ENCODE results near the gene ZNF837.

DNA sequence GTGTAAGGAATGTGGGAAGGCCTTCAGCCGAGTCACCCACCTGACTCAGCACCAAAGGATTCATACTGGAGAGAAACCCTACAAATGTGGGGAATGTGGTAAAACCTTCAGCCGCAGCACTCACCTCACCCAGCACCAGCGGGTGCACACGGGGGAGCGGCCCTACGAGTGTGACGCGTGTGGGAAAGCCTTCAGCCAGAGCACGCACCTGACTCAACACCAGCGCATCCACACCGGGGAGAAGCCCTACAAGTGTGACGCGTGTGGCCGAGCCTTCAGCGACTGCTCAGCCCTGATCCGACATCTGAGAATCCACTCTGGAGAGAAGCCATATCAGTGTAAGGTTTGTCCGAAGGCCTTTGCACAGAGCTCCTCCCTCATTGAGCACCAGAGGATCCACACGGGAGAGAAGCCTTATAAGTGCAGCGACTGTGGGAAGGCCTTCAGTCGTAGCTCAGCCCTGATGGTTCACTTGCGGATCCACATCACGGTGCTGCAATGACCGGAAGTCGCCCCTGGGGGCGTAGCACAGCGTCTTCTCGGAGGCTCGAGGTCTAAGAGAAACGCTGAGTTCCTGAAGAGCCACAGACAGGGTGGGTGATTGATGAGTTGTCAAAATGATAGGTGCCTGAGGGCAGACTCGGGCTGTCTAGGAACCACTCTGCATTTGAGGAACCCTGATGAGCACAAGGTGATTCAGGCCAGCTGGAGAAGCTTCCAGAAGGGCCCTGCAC, 41.8 kb downstream of the ZNF837 start:
- TF ChIP-seq, protein P1, sequence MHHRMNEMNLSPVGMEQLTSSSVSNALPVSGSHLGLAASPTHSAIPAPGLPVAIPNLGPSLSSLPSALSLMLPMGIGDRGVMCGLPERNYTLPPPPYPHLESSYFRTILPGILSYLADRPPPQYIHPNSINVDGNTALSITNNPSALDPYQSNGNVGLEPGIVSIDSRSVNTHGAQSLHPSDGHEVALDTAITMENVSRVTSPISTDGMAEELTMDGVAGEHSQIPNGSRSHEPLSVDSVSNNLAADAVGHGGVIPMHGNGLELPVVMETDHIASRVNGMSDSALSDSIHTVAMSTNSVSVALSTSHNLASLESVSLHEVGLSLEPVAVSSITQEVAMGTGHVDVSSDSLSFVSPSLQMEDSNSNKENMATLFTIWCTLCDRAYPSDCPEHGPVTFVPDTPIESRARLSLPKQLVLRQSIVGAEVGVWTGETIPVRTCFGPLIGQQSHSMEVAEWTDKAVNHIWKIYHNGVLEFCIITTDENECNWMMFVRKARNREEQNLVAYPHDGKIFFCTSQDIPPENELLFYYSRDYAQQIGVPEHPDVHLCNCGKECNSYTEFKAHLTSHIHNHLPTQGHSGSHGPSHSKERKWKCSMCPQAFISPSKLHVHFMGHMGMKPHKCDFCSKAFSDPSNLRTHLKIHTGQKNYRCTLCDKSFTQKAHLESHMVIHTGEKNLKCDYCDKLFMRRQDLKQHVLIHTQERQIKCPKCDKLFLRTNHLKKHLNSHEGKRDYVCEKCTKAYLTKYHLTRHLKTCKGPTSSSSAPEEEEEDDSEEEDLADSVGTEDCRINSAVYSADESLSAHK (tag by site-specific recombination; IDR thresholded peaks at IDR 0.05): no peak
- TF ChIP-seq, protein P2, sequence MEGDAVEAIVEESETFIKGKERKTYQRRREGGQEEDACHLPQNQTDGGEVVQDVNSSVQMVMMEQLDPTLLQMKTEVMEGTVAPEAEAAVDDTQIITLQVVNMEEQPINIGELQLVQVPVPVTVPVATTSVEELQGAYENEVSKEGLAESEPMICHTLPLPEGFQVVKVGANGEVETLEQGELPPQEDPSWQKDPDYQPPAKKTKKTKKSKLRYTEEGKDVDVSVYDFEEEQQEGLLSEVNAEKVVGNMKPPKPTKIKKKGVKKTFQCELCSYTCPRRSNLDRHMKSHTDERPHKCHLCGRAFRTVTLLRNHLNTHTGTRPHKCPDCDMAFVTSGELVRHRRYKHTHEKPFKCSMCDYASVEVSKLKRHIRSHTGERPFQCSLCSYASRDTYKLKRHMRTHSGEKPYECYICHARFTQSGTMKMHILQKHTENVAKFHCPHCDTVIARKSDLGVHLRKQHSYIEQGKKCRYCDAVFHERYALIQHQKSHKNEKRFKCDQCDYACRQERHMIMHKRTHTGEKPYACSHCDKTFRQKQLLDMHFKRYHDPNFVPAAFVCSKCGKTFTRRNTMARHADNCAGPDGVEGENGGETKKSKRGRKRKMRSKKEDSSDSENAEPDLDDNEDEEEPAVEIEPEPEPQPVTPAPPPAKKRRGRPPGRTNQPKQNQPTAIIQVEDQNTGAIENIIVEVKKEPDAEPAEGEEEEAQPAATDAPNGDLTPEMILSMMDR (tag by site-specific recombination; IDR thresholded peaks at IDR 0.05): no peak
- TF ChIP-seq ZNF571 (tag by site-specific recombination; IDR thresholded peaks at IDR 0.05): no peak
- TF ChIP-seq ZNF274 (IDR thresholded peaks at IDR 0.05; ENCODE audit: low read length): no peak
- no peak for TF ChIP-seq ZNF274 (tag by site-specific recombination; IDR thresholded peaks at IDR 0.05; ENCODE audit: borderline replicate concordance)
- no peak for TF ChIP-seq ZNF629 (tag by site-specific recombination; IDR thresholded peaks at IDR 0.05)
- TF ChIP-seq ZNF677 (tag by site-specific recombination; IDR thresholded peaks at IDR 0.05): no peak
- TF ChIP-seq ZNF302 (tag by site-specific recombination; IDR thresholded peaks at IDR 0.05; ENCODE audit: low read depth): no peak
- TF ChIP-seq ZNF837 (tag by site-specific recombination; IDR thresholded peaks at IDR 0.05): no peak
- TF ChIP-seq, protein P3, sequence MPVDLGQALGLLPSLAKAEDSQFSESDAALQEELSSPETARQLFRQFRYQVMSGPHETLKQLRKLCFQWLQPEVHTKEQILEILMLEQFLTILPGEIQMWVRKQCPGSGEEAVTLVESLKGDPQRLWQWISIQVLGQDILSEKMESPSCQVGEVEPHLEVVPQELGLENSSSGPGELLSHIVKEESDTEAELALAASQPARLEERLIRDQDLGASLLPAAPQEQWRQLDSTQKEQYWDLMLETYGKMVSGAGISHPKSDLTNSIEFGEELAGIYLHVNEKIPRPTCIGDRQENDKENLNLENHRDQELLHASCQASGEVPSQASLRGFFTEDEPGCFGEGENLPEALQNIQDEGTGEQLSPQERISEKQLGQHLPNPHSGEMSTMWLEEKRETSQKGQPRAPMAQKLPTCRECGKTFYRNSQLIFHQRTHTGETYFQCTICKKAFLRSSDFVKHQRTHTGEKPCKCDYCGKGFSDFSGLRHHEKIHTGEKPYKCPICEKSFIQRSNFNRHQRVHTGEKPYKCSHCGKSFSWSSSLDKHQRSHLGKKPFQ (tag by site-specific recombination; IDR thresholded peaks at IDR 0.05): no peak
- no peak for TF ChIP-seq TCF7L2 (IDR thresholded peaks at IDR 0.05; ENCODE audit: borderline replicate concordance, low read depth, low read length)
- TF ChIP-seq, protein P4, sequence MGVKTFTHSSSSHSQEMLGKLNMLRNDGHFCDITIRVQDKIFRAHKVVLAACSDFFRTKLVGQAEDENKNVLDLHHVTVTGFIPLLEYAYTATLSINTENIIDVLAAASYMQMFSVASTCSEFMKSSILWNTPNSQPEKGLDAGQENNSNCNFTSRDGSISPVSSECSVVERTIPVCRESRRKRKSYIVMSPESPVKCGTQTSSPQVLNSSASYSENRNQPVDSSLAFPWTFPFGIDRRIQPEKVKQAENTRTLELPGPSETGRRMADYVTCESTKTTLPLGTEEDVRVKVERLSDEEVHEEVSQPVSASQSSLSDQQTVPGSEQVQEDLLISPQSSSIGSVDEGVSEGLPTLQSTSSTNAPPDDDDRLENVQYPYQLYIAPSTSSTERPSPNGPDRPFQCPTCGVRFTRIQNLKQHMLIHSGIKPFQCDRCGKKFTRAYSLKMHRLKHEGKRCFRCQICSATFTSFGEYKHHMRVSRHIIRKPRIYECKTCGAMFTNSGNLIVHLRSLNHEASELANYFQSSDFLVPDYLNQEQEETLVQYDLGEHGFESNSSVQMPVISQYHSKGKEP (tag by site-specific recombination; IDR thresholded peaks at IDR 0.05): no peak
- TF ChIP-seq GLI2 (tag by site-specific recombination; IDR thresholded peaks at IDR 0.05; ENCODE audit: borderline replicate concordance, low read depth): no peak
- TF ChIP-seq, protein P5, sequence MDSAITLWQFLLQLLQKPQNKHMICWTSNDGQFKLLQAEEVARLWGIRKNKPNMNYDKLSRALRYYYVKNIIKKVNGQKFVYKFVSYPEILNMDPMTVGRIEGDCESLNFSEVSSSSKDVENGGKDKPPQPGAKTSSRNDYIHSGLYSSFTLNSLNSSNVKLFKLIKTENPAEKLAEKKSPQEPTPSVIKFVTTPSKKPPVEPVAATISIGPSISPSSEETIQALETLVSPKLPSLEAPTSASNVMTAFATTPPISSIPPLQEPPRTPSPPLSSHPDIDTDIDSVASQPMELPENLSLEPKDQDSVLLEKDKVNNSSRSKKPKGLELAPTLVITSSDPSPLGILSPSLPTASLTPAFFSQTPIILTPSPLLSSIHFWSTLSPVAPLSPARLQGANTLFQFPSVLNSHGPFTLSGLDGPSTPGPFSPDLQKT (IDR thresholded peaks at IDR 0.05; ENCODE audit: borderline replicate concordance, low read depth, low read length): no peak

Measured in HEK293 (cell line).